Neutrophil (primary cell): ENCODE results near the gene CD14.
A peak's percentile ranks its signal among the peaks of the same experiment; 100 is the strongest.

Experiments
- H3K27ac ChIP-seq: fragments of 200-600 bp; sonication (generic); 2 replicates; pipeline ENCODE4 v1.5.1; 2016; ENCODE audit warnings: mild to moderate bottlenecking, moderate library complexity
- H3K27me3 ChIP-seq: fragments of 200-600 bp; sonication (generic); 2 replicates; pipeline ENCODE4 v1.6.0; 2016; ENCODE audit warnings: mild to moderate bottlenecking
- H3K36me3 ChIP-seq: fragments of 200-600 bp; sonication (generic); 2 replicates; pipeline ENCODE4 v1.5.1; 2017
- H3K4me1 ChIP-seq, 2 experiments: fragments of 200-600 bp in 1 of 2; sonication (generic) in 1 of 2; 1 replicate in 1 of 2; 2 replicates in 1 of 2; pipeline versions ENCODE4 v1.5.1 to v1.6.1; 2013 to 2016; ENCODE audit warnings: low read depth in 1 of 2, low read length in 1 of 2, mild to moderate bottlenecking in 1 of 2, moderate library complexity in 1 of 2; ENCODE audit not compliant: control insufficient read depth in 1 of 2, insufficient read depth in 1 of 2
- H3K4me3 ChIP-seq, 2 experiments: fragments of 200-600 bp in 1 of 2; sonication (generic) in 1 of 2; 1 replicate in 1 of 2; 2 replicates in 1 of 2; pipeline ENCODE4 v1.5.1; 2013 to 2016; ENCODE audit warnings: low read depth in 1 of 2, low read length in 1 of 2, mild to moderate bottlenecking in 1 of 2, moderate library complexity in 1 of 2
- H3K9me3 ChIP-seq: fragments of 200-600 bp; sonication (generic); 2 replicates; pipeline ENCODE4 v1.5.1; 2016
- TF ChIP-seq, protein P1 (sequence below): fragments of 200-600 bp; sonication (generic); IDR thresholded peaks from 2 replicates; pipeline ENCODE4 v1.5.1; 2016; ENCODE audit warnings: antibody characterized with exemption

The CD14 gene

GRCh38 chr5:140633501-140633900 lies 526 bp upstream of the CD14 start:
- TF ChIP-seq, protein P1, sequence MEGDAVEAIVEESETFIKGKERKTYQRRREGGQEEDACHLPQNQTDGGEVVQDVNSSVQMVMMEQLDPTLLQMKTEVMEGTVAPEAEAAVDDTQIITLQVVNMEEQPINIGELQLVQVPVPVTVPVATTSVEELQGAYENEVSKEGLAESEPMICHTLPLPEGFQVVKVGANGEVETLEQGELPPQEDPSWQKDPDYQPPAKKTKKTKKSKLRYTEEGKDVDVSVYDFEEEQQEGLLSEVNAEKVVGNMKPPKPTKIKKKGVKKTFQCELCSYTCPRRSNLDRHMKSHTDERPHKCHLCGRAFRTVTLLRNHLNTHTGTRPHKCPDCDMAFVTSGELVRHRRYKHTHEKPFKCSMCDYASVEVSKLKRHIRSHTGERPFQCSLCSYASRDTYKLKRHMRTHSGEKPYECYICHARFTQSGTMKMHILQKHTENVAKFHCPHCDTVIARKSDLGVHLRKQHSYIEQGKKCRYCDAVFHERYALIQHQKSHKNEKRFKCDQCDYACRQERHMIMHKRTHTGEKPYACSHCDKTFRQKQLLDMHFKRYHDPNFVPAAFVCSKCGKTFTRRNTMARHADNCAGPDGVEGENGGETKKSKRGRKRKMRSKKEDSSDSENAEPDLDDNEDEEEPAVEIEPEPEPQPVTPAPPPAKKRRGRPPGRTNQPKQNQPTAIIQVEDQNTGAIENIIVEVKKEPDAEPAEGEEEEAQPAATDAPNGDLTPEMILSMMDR = no peak
- Histone ChIP-seq H3K9me3 (no peaks in the 10 kb centered on the region), H3K4me1 (peaks cover 87 to 89% of the 10 kb centered on the region in 2 experiments), H3K36me3 (no peaks in the 10 kb centered on the region), H3K4me3 (peak overlapping the region; percentile 96 to 99), H3K27me3 (no peaks in the 10 kb centered on the region), H3K27ac (peak overlapping the region; percentile 99)

DNA sequence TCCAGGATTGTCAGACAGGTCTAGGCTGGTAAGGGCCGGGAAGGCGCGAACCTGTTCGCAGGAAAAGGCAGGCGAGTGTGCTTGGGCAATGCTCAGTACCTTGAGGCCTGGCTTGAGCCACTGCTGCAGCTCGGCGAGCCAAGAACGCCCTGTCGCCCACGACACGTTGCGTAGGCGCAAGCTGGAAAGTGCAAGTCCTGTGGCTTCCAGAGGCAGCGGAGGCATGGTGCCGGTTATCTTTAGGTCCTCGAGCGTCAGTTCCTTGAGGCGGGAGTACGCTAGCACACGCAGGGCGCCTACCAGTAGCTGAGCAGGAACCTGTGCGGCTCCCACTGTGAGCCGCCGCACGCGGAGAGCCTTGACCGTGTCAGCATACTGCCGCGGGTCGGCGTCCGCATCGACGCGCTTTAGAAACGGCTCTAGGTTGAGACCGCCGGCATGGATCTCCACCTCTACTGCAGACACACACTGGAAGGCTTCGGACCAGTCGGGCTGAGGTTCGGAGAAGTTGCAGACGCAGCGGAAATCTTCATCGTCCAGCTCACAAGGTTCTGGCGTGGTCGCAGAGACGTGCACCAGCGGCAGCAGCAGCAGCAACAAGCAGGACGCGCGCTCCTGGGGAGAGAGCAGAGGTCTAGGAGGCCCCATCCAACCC lies 482 bp downstream of the CD14 start:
- TF ChIP-seq, protein P1 = peak; percentile 36
- peak overlapping the region; percentile 99 for H3K27ac ChIP-seq
- H3K36me3 ChIP-seq = no peaks in the 10 kb centered on the region
- H3K27me3 ChIP-seq = no peaks in the 10 kb centered on the region
- no peaks in the 10 kb centered on the region for H3K9me3 ChIP-seq
- H3K4me1 ChIP-seq = peaks cover 77 to 86% of the 10 kb centered on the region in 2 experiments
- H3K4me3 ChIP-seq = peak overlapping the region; percentile 96 to 99

- H3K9me3 ChIP-seq = no peaks in the 10 kb centered on the region
- H3K4me1 ChIP-seq = peaks cover 71 to 80% of the 10 kb centered on the region in 2 experiments
- no peaks in the 10 kb centered on the region for H3K27me3 ChIP-seq
- H3K27ac ChIP-seq = peak overlapping the region; percentile 99
- TF ChIP-seq, protein P1 = no peak
- H3K36me3 ChIP-seq = no peaks in the 10 kb centered on the region
- H3K4me3 ChIP-seq = peak overlapping the region; percentile 96 to 99
Measured at GRCh38 chr5:140631831-140632365, 1.1 kb downstream of the CD14 start.

- H3K36me3 ChIP-seq = no peaks in the 10 kb centered on the region
- peaks cover 70 to 77% of the 10 kb centered on the region in 2 experiments for H3K4me1 ChIP-seq
- H3K4me3 ChIP-seq = peak overlapping the region; percentile 96 to 99
- peak overlapping the region; percentile 99 for H3K27ac ChIP-seq
- no peaks in the 10 kb centered on the region for H3K27me3 ChIP-seq
- TF ChIP-seq, protein P1 = no peak
- H3K9me3 ChIP-seq = no peaks in the 10 kb centered on the region
Measured at GRCh38 chr5:140631036-140631417, 1.9 kb downstream of the CD14 start.

GRCh38 chr5:140630292-140631035 lies 2.5 kb downstream of the CD14 start:
- Histone ChIP-seq H3K4me3 (peak overlapping the region; percentile 96 to 99), H3K9me3 (no peaks in the 10 kb centered on the region), H3K36me3 (no peaks in the 10 kb centered on the region), H3K27ac (peak overlapping the region; percentile 99), H3K27me3 (no peaks in the 10 kb centered on the region), H3K4me1 (peaks cover 67 to 71% of the 10 kb centered on the region in 2 experiments)
- TF ChIP-seq, protein P1 = no peak
